Skeletal muscle cell (primary cell): ENCODE results near the gene RAC3.

ENCODE experiments used
- DNase-seq: peaks from one replicate; pipeline ENCODE4 v3.0.0-alpha.2; 2010; ENCODE audit warnings: low read depth
- H3K4me3 ChIP-seq: 2 replicates; pipeline ENCODE4 v1.5.1; 2011; ENCODE audit warnings: low read depth, mild to moderate bottlenecking, control low read depth, low read length, moderate library complexity

The RAC3 gene

GRCh38 chr17:82080048-82080788, 48.7 kb downstream of the RAC3 start:
- H3K4me3 ChIP-seq: no peak overlapping the region
- no peak for DNase-seq

GRCh38 chr17:82080789-82081464, 49.4 kb downstream of the RAC3 start:
- no peak overlapping the region for H3K4me3 ChIP-seq
- no peak for DNase-seq

GRCh38 chr17:82081546-82081945, 50.1 kb downstream of the RAC3 start:
- no peak for DNase-seq
- no peak overlapping the region for H3K4me3 ChIP-seq

DNA sequence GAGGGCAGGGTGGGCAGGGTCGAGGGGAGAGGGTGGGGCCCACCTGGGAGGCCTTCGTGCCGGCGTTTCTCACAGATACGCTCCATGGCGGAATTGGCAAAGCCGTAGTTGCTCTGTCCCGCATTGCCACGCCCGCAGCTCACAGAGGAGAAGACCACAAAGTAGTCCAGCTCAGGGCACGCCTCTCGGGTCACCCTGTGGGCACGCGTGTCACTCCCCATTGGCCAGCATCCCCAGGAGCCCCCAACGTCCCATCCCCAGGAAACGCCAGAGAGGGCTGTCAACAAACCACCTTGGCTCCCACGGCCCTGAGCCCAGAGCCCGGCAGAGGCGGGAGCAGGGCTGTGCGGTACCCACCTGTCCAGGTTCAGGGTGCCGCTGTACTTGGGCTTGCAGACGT, 50.5 kb downstream of the RAC3 start:
- no peak overlapping the region for H3K4me3 ChIP-seq
- no peak for DNase-seq

DNA sequence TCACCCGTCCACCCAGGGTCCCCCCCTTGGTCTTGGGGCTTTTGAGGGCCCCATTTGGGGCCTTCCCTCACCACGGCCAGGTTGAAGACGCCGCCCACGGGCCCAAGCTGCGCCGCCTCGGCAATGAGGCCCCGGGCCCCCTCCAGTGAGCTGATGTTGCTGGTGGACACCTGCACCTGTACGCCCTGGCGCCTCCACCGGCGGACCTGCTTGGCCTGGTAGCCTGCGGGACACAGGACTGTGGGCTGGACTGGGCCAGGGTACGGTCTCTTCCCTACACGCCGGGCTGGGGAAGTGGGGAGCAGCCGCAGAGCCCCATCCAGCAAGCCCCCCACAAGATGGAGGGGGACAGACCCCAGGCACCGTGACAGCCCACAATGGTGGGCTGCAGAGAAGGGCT, 51.0 kb downstream of the RAC3 start:
- no peak overlapping the region for H3K4me3 ChIP-seq
- DNase-seq: no peak

DNA sequence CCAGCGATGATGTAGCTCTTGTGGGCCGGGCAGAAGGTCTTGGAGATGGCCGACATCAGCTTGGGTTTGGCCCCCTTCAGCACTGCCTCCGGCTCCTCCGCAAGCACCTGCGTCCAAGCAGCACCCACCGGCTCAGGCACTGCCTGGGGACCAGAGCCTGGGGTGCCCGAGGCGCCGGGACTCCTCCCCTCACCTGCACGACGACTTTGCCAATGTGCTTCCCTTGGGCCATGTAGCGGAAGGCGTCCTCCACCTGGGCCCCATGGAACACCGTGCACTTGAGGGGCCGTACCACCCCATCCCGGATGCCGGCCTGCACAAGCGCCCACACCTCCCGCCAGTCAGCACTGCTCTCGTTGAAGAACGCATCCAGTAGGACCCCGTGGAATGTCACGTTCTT, 51.5 kb downstream of the RAC3 start:
- H3K4me3 ChIP-seq: no peak overlapping the region
- DNase-seq: no peak
